HCT116 (cell line): ENCODE measurements around the gene FBP1. TPM values are rescaled to one million over a fixed set of nuclear protein-coding genes. Genes with fewer than 3 reads are reported as not detected.

Source experiments
- ATAC-seq: fragments of 200-7000 bp; cut with Tn5 transposase; 2 replicates; pipeline ENCODE4 v1.9.1; 2020; ENCODE audit warnings: mild to moderate bottlenecking, moderate library complexity
- BruUV-seq: library from RNA; stranded (reverse); fragments of 400-500 nt; replicated peaks from 2 replicates; lab custom pipeline; 2021; lab: Mats Ljungman, UMichigan
- CTCF ChIA-PET: fragments of 300-600 bp; sonication (Branson Sonifier 250); formaldehyde crosslinking; loops from one replicate; lab custom pipeline; 2021; ENCODE audit warnings: antibody characterized with exemption; lab: Charles Lee
- POLR2A ChIA-PET: fragments of 300-600, 350-600 bp; sonication (Branson Sonifier 250); formaldehyde crosslinking; loops from one replicate; lab custom pipeline; 2021; ENCODE audit warnings: antibody characterized with exemption; lab: Charles Lee
- RAD21 ChIA-PET, 2 experiments: fragments of 300-600 bp; sonication (Branson Sonifier 250); formaldehyde crosslinking; loops; one replicate each; lab custom pipeline; 2023; ENCODE audit warnings: low total read pairs in 2 of 2; ENCODE audit not compliant: uncharacterized antibody in 2 of 2, unreplicated experiment in 2 of 2, low non-redundant PET in 1 of 2; lab: Charles Lee
- DNase-seq: peaks from one replicate; pipeline ENCODE4 v3.0.0-alpha.2; 2010; ENCODE audit warnings: low read depth, low spot score
- H2AFZ ChIP-seq: fragments of 200-600 bp; shearing (Covaris generic), sonication (generic); 2 replicates; pipeline ENCODE4 v1.6.1; 2017; ENCODE audit warnings: low read depth, mixed run types, mixed read lengths, antibody characterized with exemption, low read length; ENCODE audit not compliant: poor library complexity, severe bottlenecking
- H3K27ac ChIP-seq: 2 replicates; pipeline ENCODE4 v1.5.1; 2012; ENCODE audit warnings: low read depth, low read length
- H3K27me3 ChIP-seq: fragments of 200-600 bp; sonication (generic); 2 replicates; pipeline ENCODE4 v1.6.1; 2016; ENCODE audit warnings: mixed run types, low read length, mixed read lengths; ENCODE audit not compliant: insufficient read depth
- H3K36me3 ChIP-seq, 2 experiments: fragments of 200-500 bp in 1 of 2; fragments of 200-600 bp in 1 of 2; sonication (Bioruptor generic) in 1 of 2; sonication (generic) in 1 of 2; 2 replicates each; pipeline versions ENCODE4 v1.5.1 to v1.6.1; 2014 to 2016; ENCODE audit warnings: low read length in 2 of 2, inconsistent platforms in 1 of 2, mixed read lengths in 1 of 2, mixed run types in 1 of 2; ENCODE audit not compliant: insufficient read depth in 2 of 2, control insufficient read depth in 1 of 2
- H3K4me1 ChIP-seq, 2 experiments: fragments of 200-600 bp in 1 of 2; sonication (generic) in 1 of 2; 2 replicates each; pipeline versions ENCODE4 v1.5.1 to v1.6.1; 2012 to 2017; ENCODE audit warnings: low read length in 2 of 2, inconsistent platforms in 1 of 2, mild to moderate bottlenecking in 1 of 2, mixed read lengths in 1 of 2, mixed run types in 1 of 2, moderate library complexity in 1 of 2; ENCODE audit not compliant: insufficient read depth in 2 of 2, control insufficient read depth in 1 of 2
- H3K4me2 ChIP-seq: fragments of 200-600 bp; sonication (generic); 2 replicates; pipeline ENCODE4 v1.6.1; 2017; ENCODE audit warnings: mixed run types, low read length, mixed read lengths
- H3K4me3 ChIP-seq, 2 experiments: fragments of 200-600 bp in 1 of 2; sonication (generic) in 1 of 2; replicated peaks in 1 of 2; 2 replicates each; pipeline ENCODE4 v1.5.1; 2011 to 2016; ENCODE audit warnings: low read length in 2 of 2, control low read depth in 1 of 2, low read depth in 1 of 2, mild to moderate bottlenecking in 1 of 2, mixed read lengths in 1 of 2, mixed run types in 1 of 2
- H3K79me2 ChIP-seq: fragments of 200-600 bp; sonication (generic); 2 replicates; pipeline ENCODE4 v1.6.1; 2017; ENCODE audit warnings: mild to moderate bottlenecking, mixed run types, low read length, moderate library complexity, mixed read lengths; ENCODE audit not compliant: insufficient read depth
- H3K9ac ChIP-seq: fragments of 200-600 bp; sonication (generic); 2 replicates; pipeline ENCODE4 v1.6.1; 2016; ENCODE audit warnings: low read length, mixed read lengths
- H3K9me2 ChIP-seq: fragments of 200-600 bp; sonication (generic), shearing (Covaris generic); 2 replicates; pipeline ENCODE4 v1.6.1; 2017; ENCODE audit warnings: mixed run types, mild to moderate bottlenecking, moderate library complexity; ENCODE audit not compliant: insufficient read depth
- H3K9me3 ChIP-seq, 2 experiments: fragments of 200-500 bp in 1 of 2; fragments of 200-600 bp in 1 of 2; sonication (Bioruptor generic) in 1 of 2; sonication (generic) in 1 of 2; 2 replicates each; pipeline ENCODE4 v1.6.1; 2014 to 2017; ENCODE audit warnings: low read length in 2 of 2, mixed read lengths in 2 of 2, inconsistent platforms in 1 of 2, low read depth in 1 of 2, mild to moderate bottlenecking in 1 of 2, mixed run types in 1 of 2, moderate library complexity in 1 of 2; ENCODE audit not compliant: control insufficient read depth in 1 of 2, insufficient read depth in 1 of 2
- H4K20me1 ChIP-seq: fragments of 200-600 bp; sonication (generic), shearing (Covaris generic); 2 replicates; pipeline ENCODE4 v1.6.1; 2017; ENCODE audit warnings: mixed run types, mild to moderate bottlenecking, moderate library complexity; ENCODE audit not compliant: insufficient read depth
- ATF3 ChIP-seq: IDR thresholded peaks from 2 replicates; pipeline ENCODE4 v1.6.1; 2012
- CBX3 ChIP-seq: IDR thresholded peaks from 2 replicates; pipeline ENCODE4 v1.6.1; 2012; ENCODE audit warnings: low read depth
- EZH2 ChIP-seq: fragments of 200-600 bp; sonication (generic); IDR thresholded peaks from 2 replicates; pipeline ENCODE4 v1.6.1; 2017; ENCODE audit warnings: antibody characterized with exemption, mixed run types
- FOSL1 ChIP-seq: IDR thresholded peaks from 2 replicates; pipeline ENCODE4 v1.6.1; 2012; ENCODE audit warnings: low read depth
- POLR2A ChIP-seq: IDR thresholded peaks from 2 replicates; pipeline ENCODE4 v1.7.0; 2011; ENCODE audit warnings: borderline replicate concordance; ENCODE audit not compliant: insufficient read depth, insufficient read length; ENCODE audit errors: extremely low read depth
- POLR2AphosphoS5 ChIP-seq: IDR thresholded peaks from 2 replicates; pipeline ENCODE4 v1.6.1; 2011; ENCODE audit warnings: mild to moderate bottlenecking, low read depth, low read length, moderate library complexity
- REST ChIP-seq: IDR thresholded peaks from 2 replicates; pipeline ENCODE4 v1.6.1; 2012; ENCODE audit warnings: low read depth
- intact Hi-C: fragments of 100-400 bp; cut with micrococcal nuclease; formaldehyde crosslinking; loops from 2 replicates; pipeline ENCODE4 v1.10.0; 2022
- total RNA-seq: library from RNA; stranded (reverse); gene quantifications from one replicate; pipeline ENCODE4 v1.2.1, GENCODE V29; 2021; ENCODE audit not compliant: unreplicated experiment
- TF ChIP-seq, protein P1 (sequence below), 3 experiments: fragments of 200-600 bp in 1 of 3; sonication (generic) in 1 of 3; IDR thresholded peaks in 2 of 3; conservative IDR thresholded peaks in 1 of 3; 2 replicates each; pipeline ENCODE4 v1.5.1; 2012 to 2017; ENCODE audit warnings: low read depth in 2 of 3, low read length in 2 of 3, antibody characterized with exemption in 1 of 3, borderline replicate concordance in 1 of 3, control low read depth in 1 of 3, mild to moderate bottlenecking in 1 of 3, mixed read lengths in 1 of 3, mixed run types in 1 of 3, moderate library complexity in 1 of 3; ENCODE audit not compliant: insufficient read depth in 1 of 3
- TF ChIP-seq, protein P2 (sequence below): IDR thresholded peaks from 2 replicates; pipeline ENCODE4 v1.6.1; 2012

FBP1 gene
- total RNA-seq, 1 experiment from 2014 or later, result 0.42 TPM

DNA sequence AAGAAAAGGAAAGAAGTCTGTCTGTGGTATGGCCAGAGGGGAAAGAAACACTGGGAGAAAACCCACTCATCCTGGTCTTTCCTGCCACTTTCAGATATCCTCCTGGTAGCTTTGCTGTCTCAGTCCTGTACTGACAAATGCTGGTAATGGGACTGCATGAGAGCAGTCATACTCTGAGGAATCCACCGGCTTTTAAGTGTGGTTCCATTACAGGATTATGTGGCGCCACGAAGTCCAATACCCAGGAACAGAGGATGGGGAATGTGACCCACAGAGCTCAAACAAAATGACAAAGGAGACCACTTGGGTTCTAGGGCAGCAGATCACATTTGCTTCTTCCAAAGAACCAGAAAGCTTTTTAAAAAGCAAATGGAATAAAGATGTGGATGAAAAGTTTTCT is 26.3 kb upstream of the FBP1 start (continued):
- TF ChIP-seq, protein P1, sequence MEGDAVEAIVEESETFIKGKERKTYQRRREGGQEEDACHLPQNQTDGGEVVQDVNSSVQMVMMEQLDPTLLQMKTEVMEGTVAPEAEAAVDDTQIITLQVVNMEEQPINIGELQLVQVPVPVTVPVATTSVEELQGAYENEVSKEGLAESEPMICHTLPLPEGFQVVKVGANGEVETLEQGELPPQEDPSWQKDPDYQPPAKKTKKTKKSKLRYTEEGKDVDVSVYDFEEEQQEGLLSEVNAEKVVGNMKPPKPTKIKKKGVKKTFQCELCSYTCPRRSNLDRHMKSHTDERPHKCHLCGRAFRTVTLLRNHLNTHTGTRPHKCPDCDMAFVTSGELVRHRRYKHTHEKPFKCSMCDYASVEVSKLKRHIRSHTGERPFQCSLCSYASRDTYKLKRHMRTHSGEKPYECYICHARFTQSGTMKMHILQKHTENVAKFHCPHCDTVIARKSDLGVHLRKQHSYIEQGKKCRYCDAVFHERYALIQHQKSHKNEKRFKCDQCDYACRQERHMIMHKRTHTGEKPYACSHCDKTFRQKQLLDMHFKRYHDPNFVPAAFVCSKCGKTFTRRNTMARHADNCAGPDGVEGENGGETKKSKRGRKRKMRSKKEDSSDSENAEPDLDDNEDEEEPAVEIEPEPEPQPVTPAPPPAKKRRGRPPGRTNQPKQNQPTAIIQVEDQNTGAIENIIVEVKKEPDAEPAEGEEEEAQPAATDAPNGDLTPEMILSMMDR (IDR thresholded peaks at IDR 0.05 in 2 of 3, conservative IDR thresholded peaks at IDR 0.05 in 1 of 3; ENCODE audit: borderline replicate concordance in 1 of 3, insufficient read depth in 1 of 3, low read depth in 2 of 3, low read length in 2 of 3), result no peak
- no peak for TF ChIP-seq ATF3
- TF ChIP-seq, all 23 proteins: peak for 0

- no peak for DNase-seq
- Histone ChIP-seq H3K9me3 (no peaks in the 10 kb centered on the region), H3K36me3 (no peaks in the 10 kb centered on the region), H3K4me1 (peaks cover 2 to 4% of the 10 kb centered on the region in 2 experiments; a peak in 2 of 4 replicates), H4K20me1 (no peaks in the 10 kb centered on the region), H3K9ac (no peak overlapping the region), H3K27ac (no peak overlapping the region), H3K79me2 (no peaks in the 10 kb centered on the region), H3K4me2 (no peak overlapping the region), H3K4me3 (no peak overlapping the region), H3K27me3 (no peaks in the 10 kb centered on the region), H2AFZ (no peak overlapping the region), H3K9me2 (no peaks in the 10 kb centered on the region)
- TF ChIP-seq EZH2 (no peak), FOSL1 (no peak), CBX3 (no peak), POLR2AphosphoS5 (no peak), REST (no peak), POLR2A (no peak)
- TF ChIP-seq, protein P2, sequence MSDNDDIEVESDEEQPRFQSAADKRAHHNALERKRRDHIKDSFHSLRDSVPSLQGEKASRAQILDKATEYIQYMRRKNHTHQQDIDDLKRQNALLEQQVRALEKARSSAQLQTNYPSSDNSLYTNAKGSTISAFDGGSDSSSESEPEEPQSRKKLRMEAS, result no peak
- intact Hi-C loops, result loop anchor here (5.0 kb wide), 1 partner anchor 1552 kb away; no protein-coding TSS in a partner anchor
- no TSS peak for BruUV-seq
- no peak for ATAC-seq
- ChIA-PET CTCF (no interaction called here), POLR2A (no interaction called here), RAD21 (no interaction called here)
These were observed 25.5 kb upstream of the FBP1 start for GRCh38 chr9:94664801-94665200.
